ENCODE data around the gene DIO3. TPM values are rescaled to one million over a fixed set of nuclear protein-coding genes. Genes with fewer than 3 reads are reported as not detected.
A peak's percentile ranks its signal among the peaks of the same experiment; 100 is the strongest.

The DIO3 gene
- total and polyA plus RNA-seq, 4 donors = 0.91 to 7.1 (median 1.4) TPM

- TF ChIP-seq CTCF (IDR thresholded peaks at IDR 0.05; ENCODE audit: control extremely low read depth, extremely low read depth) = no peak
- peaks cover 3 to 48% (median 24%) of the 10 kb centered on the region in 3 donors for H3K27me3 ChIP-seq (ENCODE audit: control insufficient read depth in 3 of 3, insufficient read depth in 3 of 3, low read length in 2 of 3)
- WGBS, 2 donors = 97 to 100% methylated on average over 1 of the region's 1 CpG
- H3K9ac ChIP-seq (ENCODE audit: insufficient read depth in 1 of 2, low read length in 2 of 2) = no peak overlapping the region
- peaks cover 0 to 22% (median 0%) of the 10 kb centered on the region in 4 donors for H3K9me3 ChIP-seq (ENCODE audit: control insufficient read depth in 4 of 4, insufficient read depth in 3 of 4, low read length in 3 of 4)
- H3K4me3 ChIP-seq = no peak overlapping the region
- H3K4me1 ChIP-seq (ENCODE audit: control insufficient read depth in 5 of 5, insufficient read depth in 5 of 5, low read length in 5 of 5) = peaks cover 0 to 6% (median 0%) of the 10 kb centered on the region in 5 donors
- no peak for ATAC-seq (ENCODE audit: insufficient read depth, low FRiP score)
- no peak overlapping the region for H3K27ac ChIP-seq (ENCODE audit: low read depth in 1 of 2, low read length in 1 of 2)
- no peak for DNase-seq
- no peaks in the 10 kb centered on the region for H3K36me3 ChIP-seq (ENCODE audit: control insufficient read depth in 4 of 4, insufficient read depth in 4 of 4, low read length in 4 of 4)
These were observed 2.5 kb upstream of the DIO3 start for GRCh38 chr14:101558739-101559240.

GRCh38 chr14:101559250-101559623 is 2.1 kb upstream of the DIO3 start:
- Histone ChIP-seq H3K36me3 (ENCODE audit: control insufficient read depth in 4 of 4, insufficient read depth in 4 of 4, low read length in 4 of 4) (no peaks in the 10 kb centered on the region), H3K4me3 (peak overlapping the region; percentile 47), H3K27ac (ENCODE audit: low read depth in 1 of 2, low read length in 1 of 2) (peak overlapping the region in 1 of 2 donors; percentile 44), H3K4me1 (ENCODE audit: control insufficient read depth in 5 of 5, insufficient read depth in 5 of 5, low read length in 5 of 5) (peaks cover 0 to 8% (median 0%) of the 10 kb centered on the region in 5 donors), H3K9ac (ENCODE audit: insufficient read depth in 1 of 2, low read length in 2 of 2) (no peak overlapping the region), H3K27me3 (ENCODE audit: control insufficient read depth in 3 of 3, insufficient read depth in 3 of 3, low read length in 2 of 3) (peaks cover 4 to 52% (median 24%) of the 10 kb centered on the region in 3 donors), H3K9me3 (ENCODE audit: control insufficient read depth in 4 of 4, insufficient read depth in 3 of 4, low read length in 3 of 4) (peaks cover 0 to 22% (median 0%) of the 10 kb centered on the region in 4 donors)
- DNase-seq (no peak), ATAC-seq (ENCODE audit: insufficient read depth, low FRiP score) (no peak)
- no peak for TF ChIP-seq CTCF (IDR thresholded peaks at IDR 0.05; ENCODE audit: control extremely low read depth, extremely low read depth)
- WGBS, 2 donors = 52 to 66% methylated on average over 7 to 9 of the region's 9 CpGs

GRCh38 chr14:101559624-101560533 is 1.4 kb upstream of the DIO3 start:
- H3K9me3 ChIP-seq (ENCODE audit: control insufficient read depth in 4 of 4, insufficient read depth in 3 of 4, low read length in 3 of 4) = peaks cover 0 to 23% (median 0%) of the 10 kb centered on the region in 4 donors
- H3K27ac ChIP-seq (ENCODE audit: low read depth in 1 of 2, low read length in 1 of 2) = peak overlapping the region in 1 of 2 donors; percentile 44
- 1 to 2% methylated on average over 77 to 113 of the region's 113 CpGs for WGBS, 2 donors
- TF ChIP-seq CTCF (IDR thresholded peaks at IDR 0.05; ENCODE audit: control extremely low read depth, extremely low read depth) = no peak
- no peaks in the 10 kb centered on the region for H3K36me3 ChIP-seq (ENCODE audit: control insufficient read depth in 4 of 4, insufficient read depth in 4 of 4, low read length in 4 of 4)
- peaks cover 9 to 58% (median 24%) of the 10 kb centered on the region in 3 donors for H3K27me3 ChIP-seq (ENCODE audit: control insufficient read depth in 3 of 3, insufficient read depth in 3 of 3, low read length in 2 of 3)
- no peak overlapping the region for H3K9ac ChIP-seq (ENCODE audit: insufficient read depth in 1 of 2, low read length in 2 of 2)
- H3K4me1 ChIP-seq (ENCODE audit: control insufficient read depth in 5 of 5, insufficient read depth in 5 of 5, low read length in 5 of 5) = peaks cover 0 to 13% (median 0%) of the 10 kb centered on the region in 5 donors
- ATAC-seq (ENCODE audit: insufficient read depth, low FRiP score) (peak; percentile 49), DNase-seq (peak; percentile 63 to 74 (median 65))
- H3K4me3 ChIP-seq = peak overlapping the region; percentile 47
